Tibial artery (tissue), 4 donors: ENCODE measurements around the gene VPS72.
"Not testable (repeated sequence)": the region's sequence is repeated elsewhere in the genome, so short reads cannot be mapped to it uniquely, and the experiment has no call there.

Experiments used
- DNase-seq, 2 donors: peaks; one replicate each; pipeline ENCODE4 v3.0.0-alpha.2; 2019
- H3K27ac ChIP-seq, 2 donors: fragments of 200-600 bp; sonication (generic) in 1 of 2; 1 replicate in 1 of 2; 2 replicates in 1 of 2; pipeline ENCODE4 v1.5.1; 2018 to 2019; ENCODE audit warnings: mild to moderate bottlenecking in 1 of 2
- H3K27me3 ChIP-seq, 2 donors: fragments of 200-600 bp; sonication (generic) in 1 of 2; one replicate each; pipeline versions ENCODE4 v1.5.1 to v1.6.0; 2016 to 2019
- H3K36me3 ChIP-seq, 3 donors: fragments of 200-600 bp; sonication (generic) in 2 of 3; one replicate each; pipeline ENCODE4 v1.5.1; 2016 to 2019; ENCODE audit warnings: mild to moderate bottlenecking in 2 of 3
- H3K4me1 ChIP-seq, 4 donors: fragments of 200-600 bp; sonication (generic) in 2 of 4; 1 replicate in 3 of 4; 2 replicates in 1 of 4; pipeline ENCODE4 v1.5.1; 2016 to 2019
- H3K4me3 ChIP-seq, 2 donors: fragments of 200-600 bp; sonication (generic) in 1 of 2; 1 replicate in 1 of 2; 2 replicates in 1 of 2; pipeline ENCODE4 v1.5.1; 2018 to 2019; ENCODE audit warnings: mild to moderate bottlenecking in 2 of 2
- H3K9me3 ChIP-seq, 3 donors: fragments of 200-600 bp; sonication (generic) in 1 of 3; one replicate each; pipeline ENCODE4 v1.5.1; 2016 to 2019
- CTCF ChIP-seq, 2 experiments: fragments of 200-600 bp in 1 of 2; fragments of 450-650 bp in 1 of 2; IDR thresholded peaks; one replicate each; pipeline ENCODE4 v1.5.1; 2017 to 2019; ENCODE audit warnings: antibody characterized with exemption in 2 of 2, mild to moderate bottlenecking in 1 of 2, moderate library complexity in 1 of 2
- intact Hi-C: fragments of 100-400 bp; cut with DNase I; formaldehyde crosslinking; loops from one replicate; pipeline ENCODE4 v1.15.0; 2023; ENCODE audit warnings: low total_unique reads

The VPS72 gene

GRCh38 chr1:151193856-151194255, 3.9 kb upstream of the VPS72 start:
- no peak overlapping the region for H3K27ac ChIP-seq
- H3K27me3 ChIP-seq, result no peaks in the 10 kb centered on the region

GRCh38 chr1:151193304-151193703, 3.3 kb upstream of the VPS72 start:
- no peak for TF ChIP-seq CTCF (IDR thresholded peaks at IDR 0.05)
- intact Hi-C loops, result loop anchor here (5.0 to 10.0 kb wide), 2 partner anchors 59 to 151 kb away; partner anchors contain the start of genes PSMD4 and RFX5
- DNase-seq, result peak in 1 of 2 donors; percentile 24
- Histone ChIP-seq H3K27me3 (no peaks in the 10 kb centered on the region), H3K9me3 (no peaks in the 10 kb centered on the region), H3K36me3 (no peaks in the 10 kb centered on the region), H3K4me1 (peaks cover 0 to 33% (median 22%) of the 10 kb centered on the region in 4 donors), H3K4me3 (no peak overlapping the region), H3K27ac (no peak overlapping the region)

More at GRCh38 chr1:151193856-151194255, 3.9 kb upstream of the VPS72 start:
- intact Hi-C loops, result loop anchor here (5.0 to 10.0 kb wide), 2 partner anchors 58 to 151 kb away; partner anchors contain the start of genes PSMD4 and RFX5
- Histone ChIP-seq H3K4me3 (no peak overlapping the region), H3K36me3 (no peaks in the 10 kb centered on the region), H3K9me3 (no peaks in the 10 kb centered on the region), H3K4me1 (peaks cover 0 to 28% (median 16%) of the 10 kb centered on the region in 4 donors)
- no peak for TF ChIP-seq CTCF (IDR thresholded peaks at IDR 0.05)
- no peak for DNase-seq

- intact Hi-C loops, result loop anchor here (5.0 to 10.0 kb wide), 2 partner anchors 60 to 153 kb away; partner anchors contain the start of genes PSMD4 and RFX5
- peak in 1 of 2 donors; percentile 17 for DNase-seq
Measured at GRCh38 chr1:151192047-151192446, 2.0 kb upstream of the VPS72 start.

DNA sequence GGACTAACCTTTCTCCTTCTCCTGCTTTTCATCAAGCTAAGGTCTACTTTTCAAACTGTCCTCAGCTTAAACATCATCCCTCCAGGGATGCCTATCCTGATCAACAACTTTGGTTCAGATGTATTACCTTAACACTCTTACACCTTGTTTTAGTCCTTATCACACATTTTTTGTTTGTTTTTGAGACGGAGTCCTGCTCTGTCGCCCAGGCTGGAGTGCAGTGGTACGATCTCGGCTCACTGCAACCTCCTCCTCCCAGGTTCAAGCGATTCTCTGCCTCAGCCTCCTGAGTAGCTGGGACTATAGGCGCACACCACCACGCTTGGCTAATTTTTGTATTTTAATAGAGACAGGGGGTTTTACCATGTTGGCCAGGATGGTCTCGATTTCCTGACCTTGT, 1.3 kb downstream of the VPS72 start:
- H3K4me1 ChIP-seq, result peaks cover 0 to 34% (median 25%) of the 10 kb centered on the region in 4 donors
- peak in 1 of 2 donors; percentile 44 for DNase-seq
- peaks cover 18 to 23% (median 23%) of the 10 kb centered on the region in 3 donors for H3K36me3 ChIP-seq
- H3K9me3 ChIP-seq, intact Hi-C loops, H3K27me3 ChIP-seq: not testable (repeated sequence)
- peak overlapping the region; percentile 85 to 91 for H3K4me3 ChIP-seq
- peak overlapping the region; percentile 92 to 95 for H3K27ac ChIP-seq

More at GRCh38 chr1:151192047-151192446, 2.0 kb upstream of the VPS72 start:
- Histone ChIP-seq H3K27me3 (no peaks in the 10 kb centered on the region), H3K4me3 (no peak overlapping the region), H3K4me1 (peaks cover 0 to 40% (median 25%) of the 10 kb centered on the region in 4 donors), H3K9me3 (no peaks in the 10 kb centered on the region), H3K36me3 (no peaks in the 10 kb centered on the region), H3K27ac (no peak overlapping the region)
- TF ChIP-seq CTCF (IDR thresholded peaks at IDR 0.05), result no peak

GRCh38 chr1:151187205-151187604, 2.8 kb downstream of the VPS72 start:
- TF ChIP-seq CTCF (IDR thresholded peaks at IDR 0.05), result no peak
- no peaks in the 10 kb centered on the region for H3K9me3 ChIP-seq
- DNase-seq, result peak in 1 of 2 donors; percentile 16
- intact Hi-C loops, result no loop called here
- peaks cover 33 to 38% (median 37%) of the 10 kb centered on the region in 3 donors for H3K36me3 ChIP-seq
- no peak overlapping the region for H3K4me3 ChIP-seq
- peak overlapping the region; percentile 92 to 95 for H3K27ac ChIP-seq
- H3K27me3 ChIP-seq, result no peaks in the 10 kb centered on the region
- H3K4me1 ChIP-seq, result peaks cover 0 to 34% (median 25%) of the 10 kb centered on the region in 4 donors

- Histone ChIP-seq H3K9me3 (no peaks in the 10 kb centered on the region), H3K4me3 (no peak overlapping the region), H3K27ac (no peak overlapping the region), H3K36me3 (peaks cover 62 to 68% (median 67%) of the 10 kb centered on the region in 3 donors), H3K4me1 (peaks cover 0 to 26% (median 19%) of the 10 kb centered on the region in 4 donors), H3K27me3 (no peaks in the 10 kb centered on the region)
- peak in 1 of 2 donors; percentile 11 for DNase-seq
- no peak for TF ChIP-seq CTCF (IDR thresholded peaks at IDR 0.05)
- intact Hi-C loops, result no loop called here
Measured at GRCh38 chr1:151184211-151184610, 5.8 kb downstream of the VPS72 start.
